ENCODE measurements around the gene ESYT3.

- TF ChIP-seq TEAD4 (IDR thresholded peaks at IDR 0.05) (no peak), EP300 (IDR thresholded peaks at IDR 0.05; ENCODE audit: borderline replicate concordance) (no peak), NFIC (IDR thresholded peaks at IDR 0.05) (no peak), TAF1 (IDR thresholded peaks at IDR 0.05; ENCODE audit: low read depth) (no peak), RAD21 (IDR thresholded peaks at IDR 0.05; ENCODE audit: low read depth) (no peak), USF1 (IDR thresholded peaks at IDR 0.05) (no peak), CREB1 (IDR thresholded peaks at IDR 0.05; ENCODE audit: low read depth) (no peak), CEBPB (IDR thresholded peaks at IDR 0.05) (no peak), YY1 (IDR thresholded peaks at IDR 0.05; ENCODE audit: low read depth) (no peak)
Measured at GRCh38 chr3:138407236-138407907, 27.0 kb upstream of the ESYT3 start.

All from Ishikawa (cell line).